A549 (cell line): Measurements from ENCODE around the gene TNS3. TPM values are rescaled to one million over a fixed set of nuclear protein-coding genes. Genes with fewer than 3 reads are reported as not detected.

Experiments
- ATAC-seq, 2 experiments: fragments of 200-7000 bp in 1 of 2; fragments of >200 bp in 1 of 2; cut with Nextera tagmentation in 1 of 2; cut with Tn5 transposase in 1 of 2; 3 replicates each; pipeline versions ENCODE4 v1.8.0 to v1.9.1; 2018 to 2020; ENCODE audit warnings: mild to moderate bottlenecking in 1 of 2, moderate library complexity in 1 of 2
- CTCF ChIA-PET: fragments of 300-600 bp; sonication (Branson Sonifier 250); formaldehyde crosslinking; extraction: SDS; loops from one replicate; lab custom pipeline; 2021; ENCODE audit warnings: antibody characterized with exemption, inconsistent platforms; lab: Yijun Ruan, JAX
- POLR2A ChIA-PET: fragments of 350-600 bp; formaldehyde crosslinking; extraction: SDS; loops from one replicate; lab custom pipeline; 2021; ENCODE audit warnings: antibody characterized with exemption, inconsistent platforms; lab: Yijun Ruan, JAX
- DNase-seq, 2 experiments: peaks; one replicate each; pipeline versions ENCODE4 v3.0.0 to v3.0.0-alpha.2; 2011 to 2016; ENCODE audit warnings: low read depth in 1 of 2, low spot score in 1 of 2
- FAIRE-seq: peaks from 2 replicates; lab custom pipeline; 2011; peaks lifted over from hg19 to GRCh38; lab: Jason Lieb, UNC
- H3K27ac ChIP-seq, 2 experiments: fragments of >200 bp; sonication (Bioruptor Twin); formaldehyde crosslinking; 3 replicates each; pipeline ENCODE4 v1.5.1; 2016 to 2017
- H3K4me1 ChIP-seq: fragments of >200 bp; sonication (Bioruptor Twin); formaldehyde crosslinking; 3 replicates; pipeline ENCODE4 v1.6.1; 2016
- H3K4me2 ChIP-seq: fragments of >200 bp; sonication (Bioruptor Twin); formaldehyde crosslinking; 3 replicates; pipeline ENCODE4 v1.6.1; 2016
- H3K4me3 ChIP-seq: fragments of >200 bp; sonication (Bioruptor Twin); formaldehyde crosslinking; 3 replicates; pipeline ENCODE4 v1.5.1; 2016
- H3K9me3 ChIP-seq: fragments of >200 bp; sonication (Bioruptor Twin); formaldehyde crosslinking; 3 replicates; pipeline ENCODE4 v1.6.1; 2016
- BHLHE40 ChIP-seq: IDR thresholded peaks from 2 replicates; pipeline ENCODE4 v1.6.1; 2012; ENCODE audit warnings: low read depth, low read length, inconsistent platforms
- CBX2 ChIP-seq: fragments of 200-600 bp; sonication (generic); IDR thresholded peaks from 2 replicates; pipeline ENCODE4 v1.6.1; 2016; ENCODE audit warnings: low read depth, mild to moderate bottlenecking, borderline replicate concordance
- CTCF ChIP-seq: fragments of >200 bp; sonication (Bioruptor Twin); formaldehyde crosslinking; IDR thresholded peaks from 3 replicates; pipeline ENCODE4 v1.5.1; 2016
- E2F6 ChIP-seq: IDR thresholded peaks from 2 replicates; pipeline ENCODE4 v1.6.1; 2012; ENCODE audit warnings: low read depth, borderline replicate concordance
- ELK1 ChIP-seq: fragments of 150-350 bp; IDR thresholded peaks from 2 replicates; pipeline ENCODE4 v1.6.1; 2014; ENCODE audit warnings: low read depth, mild to moderate bottlenecking, low read length
- ESRRA ChIP-seq: fragments of 150-350 bp; IDR thresholded peaks from 2 replicates; pipeline ENCODE4 v1.6.1; 2014; ENCODE audit warnings: mild to moderate bottlenecking, low read length, borderline replicate concordance
- HDAC2 ChIP-seq: fragments of 200-600 bp; sonication (generic); IDR thresholded peaks from 2 replicates; pipeline ENCODE4 v1.6.1; 2016
- HES2 ChIP-seq: fragments of >200 bp; sonication (Bioruptor Twin); formaldehyde crosslinking; IDR thresholded peaks from 2 replicates; pipeline ENCODE4 v1.6.1; 2016
- HMGXB4 ChIP-seq: fragments of 250-450 bp; sonication (Bioruptor Pico); IDR thresholded peaks from 2 replicates; pipeline ENCODE4 v1.5.0; 2021; ENCODE audit warnings: mild to moderate bottlenecking, moderate library complexity, borderline replicate concordance
- HOXA7 ChIP-seq: fragments of 250-450 bp; sonication (Bioruptor Pico); IDR thresholded peaks from 2 replicates; pipeline ENCODE4 v1.5.0; 2020; ENCODE audit warnings: mild to moderate bottlenecking, moderate library complexity
- JUNB ChIP-seq: fragments of >200 bp; sonication (Bioruptor Twin); formaldehyde crosslinking; IDR thresholded peaks from 2 replicates; pipeline ENCODE4 v1.6.1; 2016
- KDM1A ChIP-seq: fragments of 200-600 bp; sonication (generic); IDR thresholded peaks from 2 replicates; pipeline ENCODE4 v1.6.1; 2016; ENCODE audit warnings: low read depth, mild to moderate bottlenecking
- MAZ ChIP-seq: fragments of 150-350 bp; IDR thresholded peaks from 2 replicates; pipeline ENCODE4 v1.6.1; 2014; ENCODE audit warnings: antibody characterized with exemption, low read depth, low read length, borderline replicate concordance
- MYC ChIP-seq: IDR thresholded peaks from 2 replicates; pipeline ENCODE4 v1.6.1; 2012; ENCODE audit warnings: mild to moderate bottlenecking, inconsistent platforms, low read length, improper control_type of control experiment, borderline replicate concordance
- RARB ChIP-seq: fragments of 250-450 bp; sonication (Bioruptor Pico); IDR thresholded peaks from 2 replicates; pipeline ENCODE4 v1.8.0; 2021; ENCODE audit warnings: mild to moderate bottlenecking, moderate library complexity
- SMC3 ChIP-seq: fragments of >200 bp; sonication (Bioruptor Twin); formaldehyde crosslinking; IDR thresholded peaks from 3 replicates; pipeline ENCODE4 v1.6.1; 2018; ENCODE audit warnings: inconsistent platforms
- SREBF2 ChIP-seq: fragments of 450-650 bp; IDR thresholded peaks from 2 replicates; pipeline ENCODE4 v1.6.1; 2014; ENCODE audit warnings: mild to moderate bottlenecking, moderate library complexity
- TP53 ChIP-seq: fragments of 250-450 bp; sonication (Bioruptor Pico); IDR thresholded peaks from 2 replicates; pipeline ENCODE4 v1.5.0; 2021; ENCODE audit warnings: mild to moderate bottlenecking, moderate library complexity
- ZC3H11A ChIP-seq: fragments of 450-650 bp; IDR thresholded peaks from 2 replicates; pipeline ENCODE4 v1.6.1; 2014; ENCODE audit warnings: antibody characterized with exemption, mild to moderate bottlenecking
- ZFP36 ChIP-seq: fragments of 450-650 bp; IDR thresholded peaks from 2 replicates; pipeline ENCODE4 v1.6.1; 2014; ENCODE audit warnings: borderline replicate concordance; ENCODE audit not compliant: partially characterized antibody
- WGBS: methylation state at CpG from one replicate; pipeline ENCODE4 v1.1.6; 2017; ENCODE audit errors: missing lambda C conversion rate; 5-methylcytosine and 5-hydroxymethylcytosine counted together
- polyA plus RNA-seq, 4 experiments: library from polyadenylated mRNA; depleted of rRNA in 3 of 4; stranded (reverse); fragments of >200 nt; fragmentation: RNase III in 1 of 4; extraction: RNeasy Plus Mini Kit Qiagen cat#74134 plus additional on column Dnase treatment in 1 of 4; gene quantifications; 2 replicates in 3 of 4; 3 replicates in 1 of 4; pipeline ENCODE4 v1.2.3, GENCODE V29; 2011 to 2017

The TNS3 gene
- polyA plus RNA-seq, 2 of the 4 experiments (the other 2 are of a cell fraction) = 107 to 134 TPM

- FAIRE-seq = no peak
- CTCF ChIA-PET = no interaction called here
- peak overlapping the region; percentile 30; the same call in 2 of the 3 replicates for H3K4me2 ChIP-seq
- no peak overlapping the region for H3K4me3 ChIP-seq
- peak overlapping the region in 1 of 2 experiments; percentile 12; a peak in 1 of 6 replicates for H3K27ac ChIP-seq
- no peak for DNase-seq
- no peak for ATAC-seq
- WGBS = 84% methylated on average over 6 of the region's 6 CpGs
- no peak for TF ChIP-seq RARB
- no peak for TF ChIP-seq CTCF
- no peak for TF ChIP-seq HOXA7 (CRISPR knock-in tag)
- no peak for TF ChIP-seq BHLHE40
- no peak for TF ChIP-seq SREBF2
- no peak for TF ChIP-seq ELK1
- TF ChIP-seq CBX2 = no peak
- no peak for TF ChIP-seq JUNB
- TF ChIP-seq ESRRA = no peak
- no peak for TF ChIP-seq HMGXB4 (CRISPR knock-in tag)
- no peak for TF ChIP-seq HDAC2
- no peak for TF ChIP-seq ZFP36
- no peak for TF ChIP-seq KDM1A
- TF ChIP-seq MYC = no peak
- TF ChIP-seq TP53 (CRISPR knock-in tag) = no peak
- TF ChIP-seq HES2 = no peak
- no peak for TF ChIP-seq ZC3H11A
- TF ChIP-seq, all 56 proteins: peak for 0
- peaks cover 70% of the 10 kb centered on the region for H3K4me1 ChIP-seq
- no peaks in the 10 kb centered on the region for H3K9me3 ChIP-seq
- POLR2A ChIA-PET = no interaction called here
Measured at GRCh38 chr7:47381134-47381495, 200.8 kb downstream of the TNS3 start.

- Histone ChIP-seq H3K4me2 (peak overlapping the region; percentile 30), H3K9me3 (no peaks in the 10 kb centered on the region), H3K4me1 (peaks cover 73% of the 10 kb centered on the region), H3K4me3 (no peak overlapping the region), H3K27ac (peak overlapping the region; percentile 19 to 73; a peak in 4 of 6 replicates)
- DNase-seq (peak in 1 of 2 experiments; percentile 29), FAIRE-seq (no peak), ATAC-seq (peak; percentile 10; a peak in 4 of 6 replicates)
- 78% methylated on average over 15 of the region's 15 CpGs for WGBS
- POLR2A ChIA-PET = no interaction called here
- TF ChIP-seq SMC3 (no peak), SREBF2 (no peak), E2F6 (no peak), MAZ (no peak), HMGXB4 (CRISPR knock-in tag) (no peak), CTCF (no peak)
- CTCF ChIA-PET = interaction anchor here (1.0 kb wide), 1 partner anchor 114 kb away, joined by 7 read pairs; no protein-coding TSS in a partner anchor
Measured at GRCh38 chr7:47380325-47381133, 201.4 kb downstream of the TNS3 start.
